ENCODE results near the gene PTPRN2. TPM values are rescaled to one million over a fixed set of nuclear protein-coding genes. Genes with fewer than 3 reads are reported as not detected.
"Not testable (repeated sequence)": the region's sequence is repeated elsewhere in the genome, so short reads cannot be mapped to it uniquely, and the experiment has no call there.

The PTPRN2 gene
- total RNA-seq, 1 experiment from 2014 or later, result 2.1 TPM

- Histone ChIP-seq H2AFZ (ENCODE audit: low read depth, low read length, poor library complexity, severe bottlenecking) (no peak overlapping the region), H3K9me2 (ENCODE audit: insufficient read depth) (no peaks in the 10 kb centered on the region), H3K4me2 (ENCODE audit: low read length) (no peak overlapping the region), H3K4me3 (replicated peaks in 1 of 2; ENCODE audit: low read depth in 1 of 2, low read length in 2 of 2) (no peak overlapping the region), H3K9me3 (ENCODE audit: control insufficient read depth in 1 of 2, insufficient read depth in 1 of 2, low read depth in 1 of 2, low read length in 2 of 2) (no peaks in the 10 kb centered on the region), H3K4me1 (ENCODE audit: control insufficient read depth in 1 of 2, insufficient read depth in 2 of 2, low read length in 2 of 2) (no peaks in the 10 kb centered on the region), H3K27ac (ENCODE audit: low read depth, low read length) (no peak overlapping the region), H3K36me3 (ENCODE audit: control insufficient read depth in 1 of 2, insufficient read depth in 2 of 2, low read length in 2 of 2) (no peaks in the 10 kb centered on the region), H3K9ac (ENCODE audit: low read length) (no peak overlapping the region), H3K27me3 (ENCODE audit: insufficient read depth, low read length) (0 out of 2 replicates have a peak, but pooled peaks cover 3% of the 10 kb centered on the region), H4K20me1 (ENCODE audit: insufficient read depth) (no peaks in the 10 kb centered on the region), H3K79me2 (ENCODE audit: insufficient read depth, low read length) (no peaks in the 10 kb centered on the region)
- no TSS peak for BruUV-seq (replicated peaks)
- ChIA-PET POLR2A (no interaction called here), RAD21 (ENCODE audit: low non-redundant PET in 1 of 2, low total read pairs in 2 of 2, uncharacterized antibody in 2 of 2, unreplicated experiment in 2 of 2) (no interaction called here), CTCF (no interaction called here)
- DNase-seq (ENCODE audit: low read depth, low spot score) (no peak), ATAC-seq (no peak)
- intact Hi-C loops (cut with micrococcal nuclease), result no loop called here
- TF ChIP-seq SIN3A (IDR thresholded peaks at IDR 0.05; ENCODE audit: low read depth) (no peak), REST (IDR thresholded peaks at IDR 0.05; ENCODE audit: low read depth) (no peak), ZBTB33 (IDR thresholded peaks at IDR 0.05; ENCODE audit: extremely low read depth, insufficient replicate concordance, low read length) (no peak), MAX (IDR thresholded peaks at IDR 0.05) (no peak), TCF7L2 (IDR thresholded peaks at IDR 0.05; ENCODE audit: borderline replicate concordance, extremely low read depth, insufficient read depth, insufficient read length) (no peak)
Measured at GRCh38 chr7:158534598-158534997, 53.0 kb downstream of the PTPRN2 start.

GRCh38 chr7:158534134-158534515 lies 53.5 kb downstream of the PTPRN2 start:
- H3K27me3 ChIP-seq (ENCODE audit: insufficient read depth, low read length); H3K79me2 ChIP-seq (ENCODE audit: insufficient read depth, low read length); RAD21 ChIA-PET (ENCODE audit: low non-redundant PET in 1 of 2, low total read pairs in 2 of 2, uncharacterized antibody in 2 of 2, unreplicated experiment in 2 of 2); H2AFZ ChIP-seq (ENCODE audit: low read depth, low read length, poor library complexity, severe bottlenecking); POLR2A ChIA-PET; H3K9me3 ChIP-seq (ENCODE audit: control insufficient read depth in 1 of 2, insufficient read depth in 1 of 2, low read depth in 1 of 2, low read length in 2 of 2); H3K4me3 ChIP-seq (replicated peaks in 1 of 2; ENCODE audit: low read depth in 1 of 2, low read length in 2 of 2); H3K9me2 ChIP-seq (ENCODE audit: insufficient read depth); H3K4me2 ChIP-seq (ENCODE audit: low read length); DNase-seq (ENCODE audit: low read depth, low spot score); ATAC-seq; H3K9ac ChIP-seq (ENCODE audit: low read length); H3K27ac ChIP-seq (ENCODE audit: low read depth, low read length); CTCF ChIA-PET; H3K36me3 ChIP-seq (ENCODE audit: control insufficient read depth in 1 of 2, insufficient read depth in 2 of 2, low read length in 2 of 2); H4K20me1 ChIP-seq (ENCODE audit: insufficient read depth); BruUV-seq (replicated peaks); intact Hi-C loops (cut with micrococcal nuclease); H3K4me1 ChIP-seq (ENCODE audit: control insufficient read depth in 1 of 2, insufficient read depth in 2 of 2, low read length in 2 of 2): not testable (repeated sequence)
